Right lung (tissue), 5 donors: ENCODE measurements around the gene ATXN2L. TPM values are rescaled to one million over a fixed set of nuclear protein-coding genes. Genes with fewer than 3 reads are reported as not detected.

Experiments used
- DNase-seq, 2 donors: peaks; one replicate each; pipeline ENCODE4 v3.0.0-alpha.2; 2013
- polyA plus RNA-seq, 5 donors: library from polyadenylated mRNA; unstranded; fragments of 120-200 nt; gene quantifications; one replicate each; pipeline versions ENCODE4 v1.2.1 to v1.2.3, GENCODE V29; 2013; ENCODE audit warnings: inconsistent platforms in 1 of 5, low replicate concordance in 1 of 5; ENCODE audit not compliant: insufficient read length in 5 of 5, insufficient read depth in 1 of 5

Gene ATXN2L
- polyA plus RNA-seq, 5 donors: 84.6 to 137 (median 110) TPM

GRCh38 chr16:28835864-28836760, 13.3 kb downstream of the ATXN2L start:
- DNase-seq: no peak

GRCh38 chr16:28836761-28837064, 13.9 kb downstream of the ATXN2L start:
- no peak for DNase-seq

GRCh38 chr16:28837672-28838557, 15.1 kb downstream of the ATXN2L start:
- no peak for DNase-seq

- DNase-seq: no peak
Measured at GRCh38 chr16:28838558-28838918, 15.7 kb downstream of the ATXN2L start.

GRCh38 chr16:28839004-28839639, 16.3 kb downstream of the ATXN2L start:
- no peak for DNase-seq

GRCh38 chr16:28839899-28840298, 17.1 kb downstream of the ATXN2L start:
- DNase-seq: no peak

GRCh38 chr16:28842696-28843095, 19.9 kb downstream of the ATXN2L start:
- DNase-seq: no peak

GRCh38 chr16:28843766-28844165, 21.0 kb downstream of the ATXN2L start:
- no peak for DNase-seq

GRCh38 chr16:28844226-28844885, 21.6 kb downstream of the ATXN2L start:
- no peak for DNase-seq

- no peak for DNase-seq
Measured at GRCh38 chr16:28845293-28845692, 22.5 kb downstream of the ATXN2L start.

GRCh38 chr16:28845761-28846079, 22.9 kb downstream of the ATXN2L start:
- no peak for DNase-seq

- peak; percentile 98 for DNase-seq
Measured at GRCh38 chr16:28846080-28846932, 23.5 kb downstream of the ATXN2L start, which contains the start of gene TUFM. TUFM (minus strand) TSS chr16:28846348; CDS start chr16:28846269, 79 bp downstream.

- no peak for DNase-seq
Measured at GRCh38 chr16:28846933-28847273, 24.1 kb downstream of the ATXN2L start.

- no peak for DNase-seq
Measured at GRCh38 chr16:28858421-28858820, 35.6 kb downstream of the ATXN2L start.

GRCh38 chr16:28859326-28859725, 36.5 kb downstream of the ATXN2L start:
- DNase-seq: no peak

- DNase-seq: no peak
Measured at GRCh38 chr16:28863929-28864793, 41.4 kb downstream of the ATXN2L start.

GRCh38 chr16:28865001-28865688, 42.3 kb downstream of the ATXN2L start:
- DNase-seq: no peak

GRCh38 chr16:28865722-28866453, 43.1 kb downstream of the ATXN2L start:
- DNase-seq: no peak

GRCh38 chr16:28866454-28866804, 43.6 kb downstream of the ATXN2L start:
- DNase-seq: no peak
